HepG2 (cell line): Measurements from ENCODE around the gene ACOXL. TPM values are rescaled to one million over a fixed set of nuclear protein-coding genes. Genes with fewer than 3 reads are reported as not detected.

Source experiments
- ATAC-seq: fragments of 200-7000 bp; cut with Tn5 transposase; 3 replicates; pipeline ENCODE4 v1.9.1; 2020; ENCODE audit warnings: mild to moderate bottlenecking, moderate library complexity
- BruUV-seq: library from RNA; stranded (reverse); fragments of 400-500 nt; replicated peaks from 2 replicates; lab custom pipeline; 2021; lab: Mats Ljungman, UMichigan
- CTCF ChIA-PET: fragments of 300-600 bp; formaldehyde crosslinking; extraction: SDS; loops from one replicate; lab custom pipeline; 2021; ENCODE audit warnings: low total read pairs, inconsistent platforms, low intra/inter-chr PET ratio; lab: Yijun Ruan, JAX
- POLR2A ChIA-PET: fragments of 350-600 bp; sonication (Branson Sonifier 250); formaldehyde crosslinking; loops from one replicate; lab custom pipeline; 2020; ENCODE audit warnings: antibody characterized with exemption, inconsistent platforms; lab: Yijun Ruan, JAX
- DNase-seq: peaks from one replicate; pipeline ENCODE4 v3.0.0-alpha.2; 2015; ENCODE audit warnings: low spot score
- FAIRE-seq: peaks from 3 replicates; lab custom pipeline; 2011; peaks lifted over from hg19 to GRCh38; lab: Jason Lieb, UNC
- H2AFZ ChIP-seq: one replicate; pipeline ENCODE4 v1.6.1; 2011; ENCODE audit warnings: low read length, inconsistent platforms
- H3K27ac ChIP-seq: fragments of 300-600 bp; 3 replicates; pipeline ENCODE4 v1.8.0; 2011; ENCODE audit warnings: mixed run types, mild to moderate bottlenecking, mixed read lengths, low read length, inconsistent platforms; ENCODE audit not compliant: insufficient read depth; ENCODE audit errors: extremely low read length
- H3K27me3 ChIP-seq, 2 experiments: fragments of 200-600 bp in 1 of 2; 2 replicates in 1 of 2; 3 replicates in 1 of 2; pipeline versions ENCODE4 v1.6.0 to v1.8.0; 2011; ENCODE audit warnings: low read length in 2 of 2, mild to moderate bottlenecking in 2 of 2, moderate library complexity in 2 of 2, inconsistent platforms in 1 of 2; ENCODE audit not compliant: insufficient read depth in 2 of 2, control insufficient read depth in 1 of 2
- H3K36me3 ChIP-seq, 2 experiments: fragments of 200-600 bp in 1 of 2; replicated peaks in 1 of 2; 2 replicates in 1 of 2; 3 replicates in 1 of 2; pipeline versions ENCODE4 v1.5.1 to v1.8.0; 2011; ENCODE audit warnings: low read length in 2 of 2, inconsistent platforms in 1 of 2; ENCODE audit not compliant: insufficient read depth in 2 of 2, control insufficient read depth in 1 of 2
- H3K4me1 ChIP-seq: 2 replicates; pipeline ENCODE4 v1.5.1; 2012; ENCODE audit warnings: low read length, inconsistent platforms; ENCODE audit not compliant: insufficient read depth
- H3K4me2 ChIP-seq: 2 replicates; pipeline ENCODE4 v1.6.0; 2011; ENCODE audit warnings: low read depth, low read length, inconsistent platforms
- H3K4me3 ChIP-seq, 3 experiments: fragments of 200-600 bp in 1 of 3; sonication (generic), shearing (Covaris generic) in 1 of 3; replicated peaks in 1 of 3; 2 replicates each; pipeline ENCODE4 v1.5.1; 2011 to 2016; ENCODE audit warnings: low read length in 3 of 3, inconsistent platforms in 2 of 3, low read depth in 2 of 3, mild to moderate bottlenecking in 2 of 3, control low read depth in 1 of 3, mixed read lengths in 1 of 3; ENCODE audit not compliant: insufficient read depth in 1 of 3
- H3K79me2 ChIP-seq: one replicate; pipeline ENCODE4 v1.6.1; 2011; ENCODE audit warnings: low read length, inconsistent platforms; ENCODE audit not compliant: insufficient read depth
- H3K9ac ChIP-seq: 2 replicates; pipeline ENCODE4 v1.6.0; 2011; ENCODE audit warnings: mild to moderate bottlenecking, low read depth, low read length, inconsistent platforms; ENCODE audit not compliant: insufficient read depth
- H3K9me3 ChIP-seq: 2 replicates; pipeline ENCODE4 v1.5.1; 2012; ENCODE audit warnings: mild to moderate bottlenecking, low read length
- H4K20me1 ChIP-seq: 2 replicates; pipeline ENCODE4 v1.6.0; 2011; ENCODE audit warnings: inconsistent platforms, mild to moderate bottlenecking, low read length, moderate library complexity; ENCODE audit not compliant: insufficient read depth
- AHR ChIP-seq: IDR thresholded peaks from 2 replicates; pipeline ENCODE4 v1.6.1; 2018; ENCODE audit warnings: missing genetic modification reagents, missing compliant biosample characterization
- AKNA ChIP-seq: sonication (generic); formaldehyde crosslinking; IDR thresholded peaks from 2 replicates; pipeline ENCODE4 v1.4.0; 2020; ENCODE audit warnings: missing genetic modification reagents, borderline replicate concordance
- HIVEP1 ChIP-seq: sonication (generic); formaldehyde crosslinking; IDR thresholded peaks from 2 replicates; pipeline ENCODE4 v1.4.0; 2020; ENCODE audit warnings: mild to moderate bottlenecking, missing genetic modification reagents
- KIAA2018 ChIP-seq: sonication (generic); formaldehyde crosslinking; IDR thresholded peaks from 2 replicates; pipeline ENCODE4 v1.5.0; 2020; ENCODE audit warnings: mild to moderate bottlenecking, missing genetic modification reagents, borderline replicate concordance
- MEIS1 ChIP-seq: sonication (generic); formaldehyde crosslinking; IDR thresholded peaks from 2 replicates; pipeline ENCODE4 v1.9.0; 2021; ENCODE audit warnings: mild to moderate bottlenecking, missing genetic modification reagents, moderate library complexity, borderline replicate concordance
- PITX1 ChIP-seq: sonication (generic); formaldehyde crosslinking; IDR thresholded peaks from 2 replicates; pipeline ENCODE4 v1.5.1; 2020; ENCODE audit warnings: mild to moderate bottlenecking, missing genetic modification reagents
- SAP130 ChIP-seq: IDR thresholded peaks from 2 replicates; pipeline ENCODE4 v1.6.1; 2016; ENCODE audit warnings: low read depth
- SCMH1 ChIP-seq: sonication (generic); formaldehyde crosslinking; IDR thresholded peaks from 2 replicates; pipeline ENCODE4 v1.9.0; 2021; ENCODE audit warnings: missing genetic modification reagents, mild to moderate bottlenecking, borderline replicate concordance
- ZMAT3 ChIP-seq: sonication (generic); formaldehyde crosslinking; conservative IDR thresholded peaks from 2 replicates; pipeline ENCODE4 v1.7.0; 2021; ENCODE audit warnings: missing genetic modification reagents
- ZNF124 ChIP-seq: sonication (generic); formaldehyde crosslinking; IDR thresholded peaks from 2 replicates; pipeline ENCODE4 v1.4.0; 2020; ENCODE audit warnings: missing genetic modification reagents
- ZNF709 ChIP-seq: sonication (generic); formaldehyde crosslinking; IDR thresholded peaks from 2 replicates; pipeline ENCODE4 v1.5.0; 2020; ENCODE audit warnings: mild to moderate bottlenecking, missing genetic modification reagents
- WGBS: methylation state at CpG from one replicate; pipeline ENCODE4 v1.1.6; 2017; ENCODE audit warnings: low lambda C conversion rate; 5-methylcytosine and 5-hydroxymethylcytosine counted together
- in situ Hi-C: cut with HindIII; loops from 2 replicates; pipeline ENCODE4 v1.10.0; 2017; ENCODE audit warnings: low pct_unique_long_range_greater_than_20kb; ENCODE audit not compliant: extremely low pct_ligation_motif_present
- intact Hi-C: fragments of 100-400 bp; cut with micrococcal nuclease; formaldehyde crosslinking; loops from one replicate; pipeline ENCODE4 v1.10.0; 2022; ENCODE audit not compliant: unreplicated experiment
- polyA plus RNA-seq, 8 experiments: library from polyadenylated mRNA; depleted of rRNA in 3 of 8; stranded (reverse) in 7 of 8; unstranded in 1 of 8; fragments of >200 nt; fragmentation: Illumina TruSeq in 4 of 8; extraction: Trizol in 4 of 8; gene quantifications; 2 replicates each; pipeline versions ENCODE4 v1.2.1 to v1.2.3, GENCODE V29; 2011 to 2016; ENCODE audit warnings: low read depth in 4 of 8, missing spikeins in 1 of 8, mixed read lengths in 1 of 8; ENCODE audit not compliant: insufficient read depth in 1 of 8
- total RNA-seq, 5 experiments: library from RNA; depleted of rRNA; stranded (reverse); fragments of >200 nt; fragmentation: Illumina TruSeq; extraction: Trizol; gene quantifications; 2 replicates each; pipeline ENCODE4 v1.2.3, GENCODE V29; 2016; ENCODE audit warnings: low read depth in 1 of 5

ACOXL gene
- total and polyA plus RNA-seq, 2 of the 13 experiments (the other 11 are each of a cell fraction or from before 2014, with no cell fraction given): not detected

- TF ChIP-seq KIAA2018 (no peak), MEIS1 (CRISPR knock-in tag) (no peak), PITX1 (CRISPR knock-in tag) (no peak)
Observed at GRCh38 chr2:110796716-110797301, 64.4 kb downstream of the ACOXL start (continued).

- POLR2A ChIA-PET: no interaction called here
- H3K79me2 ChIP-seq: no peaks in the 10 kb centered on the region
- H3K4me3 ChIP-seq: no peak overlapping the region
- in situ Hi-C loops: no loop called here
- WGBS: 43% methylated on average over 3 of the region's 3 CpGs
- no peak overlapping the region for H3K9ac ChIP-seq
- no TSS peak for BruUV-seq
- no peak for DNase-seq
- peaks cover 0 to 54% of the 10 kb centered on the region in 2 experiments; a peak in 2 of 5 replicates for H3K27me3 ChIP-seq
- no peaks in the 10 kb centered on the region for H3K4me1 ChIP-seq
- ATAC-seq: no peak
- H3K27ac ChIP-seq: no peak overlapping the region
- H3K36me3 ChIP-seq: no peaks in the 10 kb centered on the region
- no peak overlapping the region for H2AFZ ChIP-seq
- CTCF ChIA-PET: no interaction called here
- no peak overlapping the region for H3K4me2 ChIP-seq
- intact Hi-C loops: no loop called here
- FAIRE-seq: no peak
- H4K20me1 ChIP-seq: no peaks in the 10 kb centered on the region
- no peaks in the 10 kb centered on the region for H3K9me3 ChIP-seq
- TF ChIP-seq AKNA: no peak
- TF ChIP-seq SAP130 (CRISPR knock-in tag): no peak
- no peak for TF ChIP-seq ZMAT3 (CRISPR knock-in tag)
- no peak for TF ChIP-seq HIVEP1 (CRISPR knock-in tag)
- TF ChIP-seq SCMH1 (CRISPR knock-in tag): no peak
- TF ChIP-seq ZNF709 (CRISPR knock-in tag): no peak
- TF ChIP-seq AHR (CRISPR knock-in tag): no peak
- TF ChIP-seq ZNF124 (CRISPR knock-in tag): no peak
Observed at GRCh38 chr2:110799376-110799775, 67.0 kb downstream of the ACOXL start.
